GM06990 (cell line): ENCODE data around the gene CTIF.

Source experiments
- DNase-seq: peaks from one replicate; pipeline ENCODE4 v3.0.0-alpha.2; 2011; ENCODE audit not compliant: insufficient read length; ENCODE audit errors: extremely low read depth
- H3K27me3 ChIP-seq: replicated peaks from 2 replicates; pipeline ENCODE4 v1.6.0; 2011; ENCODE audit warnings: low read length; ENCODE audit not compliant: control insufficient read depth, insufficient read depth
- H3K36me3 ChIP-seq: 2 replicates; pipeline ENCODE4 v1.5.1; 2011; ENCODE audit warnings: low read length; ENCODE audit not compliant: control insufficient read depth, insufficient read depth
- H3K4me3 ChIP-seq: replicated peaks from 2 replicates; pipeline ENCODE4 v1.5.1; 2011; ENCODE audit warnings: low read depth, mild to moderate bottlenecking, control low read depth, low read length
- CTCF ChIP-seq: IDR thresholded peaks from 2 replicates; pipeline ENCODE4 v1.5.1; 2011; ENCODE audit warnings: low read length, control low read depth, mild to moderate bottlenecking, inconsistent platforms; ENCODE audit not compliant: insufficient read depth, poor library complexity, severe bottlenecking

Gene CTIF

GRCh38 chr18:48707636-48708296 is 168.9 kb downstream of the CTIF start:
- Histone ChIP-seq H3K4me3 (no peak overlapping the region), H3K36me3 (no peaks in the 10 kb centered on the region), H3K27me3 (no peaks in the 10 kb centered on the region)
- no peak for DNase-seq
- no peak for TF ChIP-seq CTCF

- TF ChIP-seq CTCF, result no peak
- H3K36me3 ChIP-seq, result no peaks in the 10 kb centered on the region
- no peak overlapping the region for H3K4me3 ChIP-seq
- DNase-seq, result no peak
- H3K27me3 ChIP-seq, result no peaks in the 10 kb centered on the region
These were observed 170.0 kb downstream of the CTIF start for GRCh38 chr18:48708807-48709206.

- TF ChIP-seq CTCF, result no peak
- no peak for DNase-seq
- no peaks in the 10 kb centered on the region for H3K36me3 ChIP-seq
These were observed 170.7 kb downstream of the CTIF start for GRCh38 chr18:48709371-48710062.

GRCh38 chr18:48711651-48712486 is 173.0 kb downstream of the CTIF start:
- Histone ChIP-seq H3K4me3 (no peak overlapping the region), H3K27me3 (no peaks in the 10 kb centered on the region), H3K36me3 (no peaks in the 10 kb centered on the region)
- TF ChIP-seq CTCF, result peak; percentile 56
- no peak for DNase-seq

More at GRCh38 chr18:48709371-48710062, 170.7 kb downstream of the CTIF start:
- Histone ChIP-seq H3K4me3 (no peak overlapping the region), H3K27me3 (no peaks in the 10 kb centered on the region)

GRCh38 chr18:48713309-48713708 is 174.5 kb downstream of the CTIF start:
- TF ChIP-seq CTCF, result no peak
- Histone ChIP-seq H3K27me3 (no peaks in the 10 kb centered on the region), H3K36me3 (no peaks in the 10 kb centered on the region), H3K4me3 (no peak overlapping the region)
- DNase-seq, result no peak
